OCI-LY3 (cell line): ENCODE results near the gene ALDH1L1.

Experiments used
- CTCF ChIP-seq: fragments of 200-600, 300-600 bp; sonication (generic); IDR thresholded peaks from 2 replicates; pipeline ENCODE4 v1.5.1; 2014; ENCODE audit warnings: antibody characterized with exemption, low read length, low read depth
- EZH2phosphoT487 ChIP-seq: fragments of 200-600 bp; shearing (Covaris generic); IDR thresholded peaks from 2 replicates; pipeline ENCODE4 v1.6.1; 2018; ENCODE audit warnings: antibody characterized with exemption, mixed run types, low read depth

- TF ChIP-seq CTCF (no peak), EZH2phosphoT487 (no peak)
These were observed 74.6 kb downstream of the ALDH1L1 start for GRCh38 chr3:126105691-126106187.
